Panc1 (cell line): ENCODE measurements around the gene ITGAL. TPM values are rescaled to one million over a fixed set of nuclear protein-coding genes. Genes with fewer than 3 reads are reported as not detected.

Experiments
- ATAC-seq: fragments of 200-7000 bp; cut with Tn5 transposase; 2 replicates; pipeline ENCODE4 v1.9.1; 2020; ENCODE audit warnings: mild to moderate bottlenecking, moderate library complexity
- BruUV-seq: library from RNA; stranded (reverse); fragments of 400-500 nt; replicated peaks from 2 replicates; lab custom pipeline; 2021; lab: Mats Ljungman, UMichigan
- CTCF ChIA-PET: fragments of 300-600 bp; sonication (Branson Sonifier 250); formaldehyde crosslinking; loops from one replicate; lab custom pipeline; 2022; ENCODE audit warnings: antibody characterized with exemption; lab: Charles Lee
- POLR2A ChIA-PET: fragments of 300-600 bp; sonication (Branson Sonifier 250); formaldehyde crosslinking; loops from one replicate; lab custom pipeline; 2022; ENCODE audit warnings: antibody characterized with exemption; lab: Charles Lee
- DNase-seq: peaks from one replicate; pipeline ENCODE4 v3.0.0-alpha.2; 2010; ENCODE audit warnings: low read depth, low spot score
- H3K27ac ChIP-seq: 2 replicates; pipeline ENCODE4 v1.5.1; 2011; ENCODE audit warnings: mild to moderate bottlenecking, low read length, inconsistent platforms
- H3K27me3 ChIP-seq: fragments of 200-500 bp; sonication (Bioruptor generic); 2 replicates; pipeline ENCODE4 v1.6.0; 2014; ENCODE audit warnings: low read length, inconsistent platforms; ENCODE audit not compliant: control insufficient read depth, insufficient read depth
- H3K36me3 ChIP-seq: fragments of 200-500 bp; sonication (Bioruptor generic); 2 replicates; pipeline ENCODE4 v1.5.1; 2014; ENCODE audit warnings: inconsistent platforms, mild to moderate bottlenecking, low read length, moderate library complexity; ENCODE audit not compliant: control insufficient read depth, insufficient read depth
- H3K4me1 ChIP-seq: 2 replicates; pipeline ENCODE4 v1.5.1; 2011; ENCODE audit warnings: inconsistent platforms, mild to moderate bottlenecking, low read length, moderate library complexity; ENCODE audit not compliant: control insufficient read depth, insufficient read depth
- H3K4me3 ChIP-seq, 2 experiments: 2 replicates each; pipeline ENCODE4 v1.5.1; 2011 to 2012; ENCODE audit warnings: low read depth in 2 of 2, low read length in 2 of 2, mild to moderate bottlenecking in 2 of 2, inconsistent platforms in 1 of 2, moderate library complexity in 1 of 2
- H3K9me3 ChIP-seq: fragments of 200-500 bp; sonication (Bioruptor generic); 2 replicates; pipeline ENCODE4 v1.5.1; 2014; ENCODE audit warnings: low read depth, mild to moderate bottlenecking, inconsistent platforms, low read length, moderate library complexity; ENCODE audit not compliant: control insufficient read depth, insufficient read depth
- SIN3A ChIP-seq: IDR thresholded peaks from 2 replicates; pipeline ENCODE4 v1.6.1; 2012; ENCODE audit warnings: low read depth, mild to moderate bottlenecking, low read length, moderate library complexity, borderline replicate concordance; ENCODE audit not compliant: insufficient read depth
- TCF7L2 ChIP-seq: IDR thresholded peaks from 2 replicates; pipeline ENCODE4 v1.6.1; 2011; ENCODE audit warnings: mild to moderate bottlenecking, low read depth, low read length, inconsistent platforms
- in situ Hi-C: cut with HindIII; loops from 2 replicates; pipeline ENCODE4 v1.10.0; 2016; ENCODE audit warnings: low sequenced_read_pairs, low pct_unique_long_range_greater_than_20kb
- intact Hi-C: fragments of 100-400 bp; cut with micrococcal nuclease; formaldehyde crosslinking; loops from one replicate; pipeline ENCODE4 v1.10.0; 2022; ENCODE audit not compliant: unreplicated experiment
- total RNA-seq: library from RNA; stranded (reverse); gene quantifications from one replicate; pipeline ENCODE4 v1.2.1, GENCODE V29; 2021; ENCODE audit not compliant: unreplicated experiment
- TF ChIP-seq, protein P1 (sequence below): fragments of 450-650 bp; IDR thresholded peaks from 2 replicates; pipeline ENCODE4 v1.5.1; 2017; ENCODE audit warnings: mild to moderate bottlenecking
- TF ChIP-seq, protein P2 (sequence below), 2 experiments: IDR thresholded peaks; 2 replicates each; pipeline ENCODE4 v1.6.1; 2011 to 2012; ENCODE audit warnings: low read depth in 2 of 2, control low read depth in 1 of 2, low read length in 1 of 2, mild to moderate bottlenecking in 1 of 2, moderate library complexity in 1 of 2; ENCODE audit not compliant: insufficient read depth in 1 of 2

The ITGAL gene
- total RNA-seq, 1 experiment from 2014 or later = 0.54 TPM

- Histone ChIP-seq H3K36me3 (no peaks in the 10 kb centered on the region), H3K4me3 (peak overlapping the region; percentile 69 to 74), H3K4me1 (peaks cover 17% of the 10 kb centered on the region), H3K27ac (peak overlapping the region; percentile 85), H3K27me3 (no peaks in the 10 kb centered on the region), H3K9me3 (no peaks in the 10 kb centered on the region)
- in situ Hi-C loops (no loop called here), intact Hi-C loops (loop anchor here (10.0 kb wide), 1 partner anchor 81 kb away; the partner anchor contains the start of gene SEPHS2)
- DNase-seq (no peak), ATAC-seq (no peak)
- BruUV-seq = TSS peak; percentile 91
- CTCF ChIA-PET = interaction anchor here (0.6 to 1.0 kb wide), 2 partner anchors 96 to 1003 kb away, joined by 3 read pairs; partner anchors contain the start of gene DCTPP1
- TF ChIP-seq SIN3A = no peak
- POLR2A ChIA-PET = no interaction called here
Observed at GRCh38 chr16:30525844-30526136, 53.2 kb downstream of the ITGAL start.

GRCh38 chr16:30526137-30526822 lies 53.7 kb downstream of the ITGAL start, which contains the start of gene ZNF768:
Gene ZNF768 (minus strand): TSS chr16:30526566. CDS start chr16:30526413, 153 bp downstream.
- in situ Hi-C loops (no loop called here), intact Hi-C loops (loop anchor here (10.0 kb wide), 1 partner anchor 81 kb away; the partner anchor contains the start of gene SEPHS2)
- H3K9me3 ChIP-seq = no peaks in the 10 kb centered on the region
- no peaks in the 10 kb centered on the region for H3K36me3 ChIP-seq
- peak within 1 kb of the TSS; percentile 97 for H3K27ac ChIP-seq
- peak; percentile 56 for ATAC-seq
- no peak for DNase-seq
- H3K4me1 ChIP-seq = peaks cover 17% of the 10 kb centered on the region
- BruUV-seq = no TSS peak
- ChIA-PET CTCF (interaction anchor here (0.6 to 1.0 kb wide), 2 partner anchors 97 to 1003 kb away, joined by 3 read pairs; partner anchors contain the start of gene DCTPP1), POLR2A (no interaction called here)
- no peaks in the 10 kb centered on the region for H3K27me3 ChIP-seq
- TF ChIP-seq, protein P1, sequence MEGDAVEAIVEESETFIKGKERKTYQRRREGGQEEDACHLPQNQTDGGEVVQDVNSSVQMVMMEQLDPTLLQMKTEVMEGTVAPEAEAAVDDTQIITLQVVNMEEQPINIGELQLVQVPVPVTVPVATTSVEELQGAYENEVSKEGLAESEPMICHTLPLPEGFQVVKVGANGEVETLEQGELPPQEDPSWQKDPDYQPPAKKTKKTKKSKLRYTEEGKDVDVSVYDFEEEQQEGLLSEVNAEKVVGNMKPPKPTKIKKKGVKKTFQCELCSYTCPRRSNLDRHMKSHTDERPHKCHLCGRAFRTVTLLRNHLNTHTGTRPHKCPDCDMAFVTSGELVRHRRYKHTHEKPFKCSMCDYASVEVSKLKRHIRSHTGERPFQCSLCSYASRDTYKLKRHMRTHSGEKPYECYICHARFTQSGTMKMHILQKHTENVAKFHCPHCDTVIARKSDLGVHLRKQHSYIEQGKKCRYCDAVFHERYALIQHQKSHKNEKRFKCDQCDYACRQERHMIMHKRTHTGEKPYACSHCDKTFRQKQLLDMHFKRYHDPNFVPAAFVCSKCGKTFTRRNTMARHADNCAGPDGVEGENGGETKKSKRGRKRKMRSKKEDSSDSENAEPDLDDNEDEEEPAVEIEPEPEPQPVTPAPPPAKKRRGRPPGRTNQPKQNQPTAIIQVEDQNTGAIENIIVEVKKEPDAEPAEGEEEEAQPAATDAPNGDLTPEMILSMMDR = no peak
- no peak for TF ChIP-seq TCF7L2
- TF ChIP-seq, protein P2, sequence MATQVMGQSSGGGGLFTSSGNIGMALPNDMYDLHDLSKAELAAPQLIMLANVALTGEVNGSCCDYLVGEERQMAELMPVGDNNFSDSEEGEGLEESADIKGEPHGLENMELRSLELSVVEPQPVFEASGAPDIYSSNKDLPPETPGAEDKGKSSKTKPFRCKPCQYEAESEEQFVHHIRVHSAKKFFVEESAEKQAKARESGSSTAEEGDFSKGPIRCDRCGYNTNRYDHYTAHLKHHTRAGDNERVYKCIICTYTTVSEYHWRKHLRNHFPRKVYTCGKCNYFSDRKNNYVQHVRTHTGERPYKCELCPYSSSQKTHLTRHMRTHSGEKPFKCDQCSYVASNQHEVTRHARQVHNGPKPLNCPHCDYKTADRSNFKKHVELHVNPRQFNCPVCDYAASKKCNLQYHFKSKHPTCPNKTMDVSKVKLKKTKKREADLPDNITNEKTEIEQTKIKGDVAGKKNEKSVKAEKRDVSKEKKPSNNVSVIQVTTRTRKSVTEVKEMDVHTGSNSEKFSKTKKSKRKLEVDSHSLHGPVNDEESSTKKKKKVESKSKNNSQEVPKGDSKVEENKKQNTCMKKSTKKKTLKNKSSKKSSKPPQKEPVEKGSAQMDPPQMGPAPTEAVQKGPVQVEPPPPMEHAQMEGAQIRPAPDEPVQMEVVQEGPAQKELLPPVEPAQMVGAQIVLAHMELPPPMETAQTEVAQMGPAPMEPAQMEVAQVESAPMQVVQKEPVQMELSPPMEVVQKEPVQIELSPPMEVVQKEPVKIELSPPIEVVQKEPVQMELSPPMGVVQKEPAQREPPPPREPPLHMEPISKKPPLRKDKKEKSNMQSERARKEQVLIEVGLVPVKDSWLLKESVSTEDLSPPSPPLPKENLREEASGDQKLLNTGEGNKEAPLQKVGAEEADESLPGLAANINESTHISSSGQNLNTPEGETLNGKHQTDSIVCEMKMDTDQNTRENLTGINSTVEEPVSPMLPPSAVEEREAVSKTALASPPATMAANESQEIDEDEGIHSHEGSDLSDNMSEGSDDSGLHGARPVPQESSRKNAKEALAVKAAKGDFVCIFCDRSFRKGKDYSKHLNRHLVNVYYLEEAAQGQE (IDR thresholded peaks at IDR 0.05; ENCODE audit: insufficient read depth in 1 of 2, low read depth in 2 of 2, low read length in 1 of 2) = peak in 1 of 2 experiments; percentile 60; a peak in 1 of 4 replicates
- H3K4me3 ChIP-seq = peak within 1 kb of the TSS; percentile 69 to 74
